Fibroblast of mammary gland (primary cell): ENCODE results near the gene EEF2K.
A peak's percentile ranks its signal among the peaks of the same experiment; 100 is the strongest.

Experiments
- DNase-seq: peaks from one replicate; pipeline ENCODE4 v3.0.0-alpha.2; 2010; ENCODE audit warnings: low read depth
- H3K4me3 ChIP-seq: 2 replicates; pipeline ENCODE4 v1.5.1; 2011; ENCODE audit warnings: low read depth, mild to moderate bottlenecking, low read length, moderate library complexity; ENCODE audit not compliant: control insufficient read depth
- TF ChIP-seq, protein P1 (sequence below): conservative IDR thresholded peaks from 2 replicates; pipeline ENCODE4 v1.5.1; 2011; ENCODE audit warnings: low read depth, low read length, inconsistent platforms; ENCODE audit not compliant: control insufficient read depth, insufficient read depth

The EEF2K gene

DNA sequence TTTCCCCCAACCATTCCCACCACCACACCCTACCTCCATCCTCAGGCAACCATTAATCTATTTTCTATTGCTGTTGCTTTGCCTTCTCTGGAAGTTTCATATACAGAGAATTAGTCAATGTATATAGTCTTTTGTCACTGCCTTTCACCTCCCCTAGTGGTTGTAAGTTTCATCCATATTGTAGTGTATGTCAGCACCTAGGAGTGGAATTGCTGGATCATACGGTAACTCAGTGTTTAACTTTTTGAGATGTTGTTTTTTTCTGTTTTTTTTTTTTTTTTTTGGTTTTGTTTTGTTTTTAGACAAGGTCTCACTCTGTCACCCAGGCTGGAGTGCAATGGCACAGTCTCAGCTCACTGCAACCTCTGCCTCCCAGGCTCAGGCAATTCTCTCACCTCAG is 16.9 kb downstream of the EEF2K start:
- TF ChIP-seq, protein P1, sequence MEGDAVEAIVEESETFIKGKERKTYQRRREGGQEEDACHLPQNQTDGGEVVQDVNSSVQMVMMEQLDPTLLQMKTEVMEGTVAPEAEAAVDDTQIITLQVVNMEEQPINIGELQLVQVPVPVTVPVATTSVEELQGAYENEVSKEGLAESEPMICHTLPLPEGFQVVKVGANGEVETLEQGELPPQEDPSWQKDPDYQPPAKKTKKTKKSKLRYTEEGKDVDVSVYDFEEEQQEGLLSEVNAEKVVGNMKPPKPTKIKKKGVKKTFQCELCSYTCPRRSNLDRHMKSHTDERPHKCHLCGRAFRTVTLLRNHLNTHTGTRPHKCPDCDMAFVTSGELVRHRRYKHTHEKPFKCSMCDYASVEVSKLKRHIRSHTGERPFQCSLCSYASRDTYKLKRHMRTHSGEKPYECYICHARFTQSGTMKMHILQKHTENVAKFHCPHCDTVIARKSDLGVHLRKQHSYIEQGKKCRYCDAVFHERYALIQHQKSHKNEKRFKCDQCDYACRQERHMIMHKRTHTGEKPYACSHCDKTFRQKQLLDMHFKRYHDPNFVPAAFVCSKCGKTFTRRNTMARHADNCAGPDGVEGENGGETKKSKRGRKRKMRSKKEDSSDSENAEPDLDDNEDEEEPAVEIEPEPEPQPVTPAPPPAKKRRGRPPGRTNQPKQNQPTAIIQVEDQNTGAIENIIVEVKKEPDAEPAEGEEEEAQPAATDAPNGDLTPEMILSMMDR = no peak
- H3K4me3 ChIP-seq = no peak overlapping the region
- no peak for DNase-seq

DNA sequence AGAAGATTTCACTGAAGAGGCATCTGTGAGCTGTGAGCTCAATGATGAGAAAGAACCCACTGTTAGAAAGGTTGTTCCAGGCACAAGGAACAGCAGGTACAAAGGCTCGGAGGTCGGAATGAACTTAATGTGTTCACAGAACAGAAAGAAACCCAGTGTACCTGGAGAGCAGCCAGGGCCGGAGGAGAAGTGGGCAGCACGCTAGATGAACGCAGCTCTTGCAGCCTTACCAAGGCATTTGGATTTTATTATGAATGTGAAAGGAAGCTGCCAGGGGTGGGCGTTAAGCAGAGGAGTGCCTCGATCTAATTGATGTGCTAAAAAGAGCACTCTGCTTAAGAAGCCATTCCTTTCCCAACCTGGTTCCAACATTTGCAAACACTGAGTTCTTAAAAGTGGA is 19.0 kb downstream of the EEF2K start:
- TF ChIP-seq, protein P1 = no peak
- peak; percentile 46 for DNase-seq

DNA sequence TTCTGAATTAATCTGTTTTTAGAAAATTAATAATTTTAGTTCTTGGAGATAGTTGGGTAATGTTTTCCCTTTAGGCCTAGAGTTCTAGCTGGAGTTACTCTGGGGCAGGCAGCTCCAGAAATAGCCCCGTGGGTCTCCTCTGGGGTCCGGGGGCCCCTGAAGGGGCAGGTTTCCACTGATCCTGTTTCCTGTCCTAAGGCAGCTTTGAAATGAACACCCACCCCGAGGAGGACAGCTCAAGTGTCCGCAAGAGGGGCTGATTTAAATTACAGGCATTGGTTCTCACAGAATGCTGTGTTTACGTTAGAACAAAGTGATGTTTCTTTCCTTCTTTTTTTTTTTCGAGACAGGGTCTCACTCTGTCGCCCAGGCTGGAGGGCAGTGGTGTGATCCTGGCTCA is 23.8 kb downstream of the EEF2K start:
- TF ChIP-seq, protein P1 = no peak
- DNase-seq = no peak
- H3K4me3 ChIP-seq = no peak overlapping the region

More for the DNA sequence above, 19.0 kb downstream of the EEF2K start:
- no peak overlapping the region for H3K4me3 ChIP-seq

DNA sequence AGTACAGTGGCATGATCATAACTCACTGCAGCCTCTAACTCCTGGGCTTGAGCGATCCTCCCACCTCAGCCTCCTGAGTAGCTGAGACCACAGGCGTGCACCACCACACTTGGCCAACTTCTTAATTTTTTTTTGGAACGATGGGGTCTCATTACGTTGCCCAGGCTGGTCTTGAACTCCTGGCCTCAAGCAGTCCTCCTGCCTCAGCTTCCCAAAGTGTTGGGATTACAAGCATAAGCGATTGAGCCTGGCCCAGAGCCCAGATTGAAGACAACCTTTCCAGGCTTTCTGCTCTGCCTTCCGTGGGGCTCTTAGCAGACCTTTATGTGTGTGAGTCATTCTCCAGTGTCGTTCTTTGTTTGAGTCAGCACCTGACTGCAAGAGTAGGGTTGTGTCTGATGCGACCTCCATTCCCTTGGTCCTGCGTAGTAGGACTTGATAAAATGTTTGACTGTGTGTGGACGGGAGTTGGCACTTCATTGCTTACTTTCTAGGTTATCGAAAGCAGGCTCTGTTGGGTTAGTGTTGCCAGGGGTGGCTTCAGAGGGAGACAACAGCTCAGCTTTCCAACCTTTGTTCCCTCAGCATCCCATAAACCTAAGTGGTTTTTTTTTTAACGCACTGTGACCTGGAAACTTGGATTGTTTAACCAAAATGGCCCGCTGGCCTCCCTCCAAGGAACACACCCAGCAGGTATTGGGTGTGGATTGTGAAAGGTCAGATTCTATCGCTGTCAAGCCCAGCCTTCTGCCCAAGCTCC is 26.4 kb downstream of the EEF2K start:
- TF ChIP-seq, protein P1 = no peak
- DNase-seq = peak; percentile 63
- H3K4me3 ChIP-seq = no peak overlapping the region

DNA sequence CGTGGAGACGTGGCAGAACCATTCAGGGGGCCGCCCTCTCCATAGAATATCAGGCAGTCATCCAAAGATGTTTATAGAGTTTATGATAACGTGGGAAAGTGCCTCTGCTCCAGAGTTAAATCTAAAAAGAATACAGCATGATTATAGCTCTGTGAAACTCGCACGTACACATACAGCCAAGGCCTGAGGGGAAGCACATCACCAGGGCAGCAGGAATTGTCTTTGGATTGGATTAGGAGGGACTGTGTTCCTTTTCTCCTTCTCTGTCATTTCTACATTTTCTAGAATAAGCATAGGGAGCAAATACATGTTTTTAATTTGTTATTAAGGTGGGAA is 26.9 kb downstream of the EEF2K start:
- TF ChIP-seq, protein P1 = no peak
- no peak for DNase-seq
- H3K4me3 ChIP-seq = no peak overlapping the region

DNA sequence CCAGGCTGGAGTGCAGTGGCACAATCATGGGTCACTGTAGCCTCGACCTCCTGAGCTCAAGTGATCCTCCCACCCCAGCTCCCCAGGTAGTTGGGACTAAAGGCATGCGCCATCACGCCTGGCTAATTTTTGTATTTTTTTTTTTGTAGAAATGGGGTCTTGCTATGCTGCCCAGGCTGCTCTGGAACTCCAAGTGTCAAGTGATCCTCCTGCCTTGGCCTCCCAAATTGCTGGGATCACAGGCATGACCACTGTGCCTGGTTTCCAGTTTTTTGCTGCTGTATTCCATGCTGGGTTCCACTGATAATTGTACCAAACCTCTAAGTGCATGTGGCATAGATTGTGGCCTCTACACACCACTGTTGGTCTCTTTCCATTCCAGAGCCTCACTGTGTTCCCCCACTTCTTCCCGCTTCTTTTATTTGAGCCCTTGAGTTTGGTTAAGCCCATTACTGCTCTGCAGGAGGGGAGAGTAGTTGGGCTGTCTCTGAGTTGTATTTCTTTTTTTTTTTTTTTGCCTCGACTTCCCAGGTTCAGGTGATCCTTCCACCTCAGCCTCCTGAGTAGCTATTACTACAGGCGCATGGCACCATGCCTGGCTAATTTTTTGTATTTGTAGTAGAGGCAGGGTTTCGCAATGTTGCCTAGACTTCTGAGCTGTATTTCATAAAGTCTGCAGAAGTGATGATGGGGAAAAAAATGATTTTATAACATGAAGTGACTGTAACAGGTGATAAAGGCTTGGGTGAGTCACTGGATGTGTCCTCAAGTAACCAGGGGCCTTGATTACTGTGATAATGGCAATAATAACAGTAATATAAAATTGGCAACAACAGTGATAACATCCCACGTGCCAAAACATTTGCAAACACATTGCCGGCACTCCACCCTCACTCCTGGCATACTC is 30.0 kb downstream of the EEF2K start:
- DNase-seq = peak; percentile 35
- TF ChIP-seq, protein P1 = no peak
- no peak overlapping the region for H3K4me3 ChIP-seq
